A673 (cell line): ENCODE data around the gene CCDC40. TPM values are rescaled to one million over a fixed set of nuclear protein-coding genes. Genes with fewer than 3 reads are reported as not detected.

Experiments used
- BruUV-seq: library from RNA; stranded (reverse); fragments of 400-500 nt; replicated peaks from 2 replicates; lab custom pipeline; 2021; lab: Mats Ljungman, UMichigan
- CTCF ChIA-PET: fragments of 300-600 bp; sonication (Branson Sonifier 250); formaldehyde crosslinking; loops from one replicate; lab custom pipeline; 2022; ENCODE audit warnings: antibody characterized with exemption; lab: Charles Lee
- POLR2A ChIA-PET: fragments of 300-600 bp; sonication (Branson Sonifier 250); formaldehyde crosslinking; loops from one replicate; lab custom pipeline; 2022; ENCODE audit warnings: antibody characterized with exemption; ENCODE audit not compliant: low non-redundant PET; lab: Charles Lee
- DNase-seq: peaks from one replicate; pipeline ENCODE4 v3.0.0-alpha.2; 2015; ENCODE audit warnings: low spot score
- H3K27ac ChIP-seq: fragments of 200-600 bp; sonication (generic); 2 replicates; pipeline ENCODE4 v1.5.1; 2016; ENCODE audit warnings: mixed run types, low read depth, mild to moderate bottlenecking, mixed read lengths, antibody characterized with exemption, low read length; ENCODE audit not compliant: poor library complexity, severe bottlenecking
- H3K27me3 ChIP-seq: fragments of 200-600 bp; sonication (generic); replicated peaks from 2 replicates; pipeline ENCODE4 v1.6.1; 2017; ENCODE audit warnings: mixed run types, low read depth, mild to moderate bottlenecking, mixed read lengths, antibody characterized with exemption, low read length; ENCODE audit not compliant: insufficient read depth, poor library complexity
- H3K36me3 ChIP-seq: fragments of 200-600 bp; sonication (generic); 2 replicates; pipeline ENCODE4 v1.6.1; 2016; ENCODE audit warnings: mixed run types, mild to moderate bottlenecking, mixed read lengths, antibody characterized with exemption, low read length; ENCODE audit not compliant: insufficient read depth, poor library complexity, severe bottlenecking
- H3K4me1 ChIP-seq: fragments of 200-600 bp; sonication (generic); 2 replicates; pipeline ENCODE4 v1.6.1; 2017; ENCODE audit warnings: mixed run types, mild to moderate bottlenecking, mixed read lengths, antibody characterized with exemption, low read length; ENCODE audit not compliant: insufficient read depth, poor library complexity, severe bottlenecking
- H3K4me3 ChIP-seq: fragments of 200-600 bp; sonication (generic); 2 replicates; pipeline ENCODE4 v1.5.1; 2016; ENCODE audit warnings: low read depth, mixed run types, mild to moderate bottlenecking, mixed read lengths, low read length; ENCODE audit not compliant: poor library complexity, severe bottlenecking
- H3K9me3 ChIP-seq: fragments of 200-600 bp; sonication (generic); 2 replicates; pipeline ENCODE4 v1.6.1; 2016; ENCODE audit warnings: mixed run types, low read depth, mild to moderate bottlenecking, mixed read lengths, antibody characterized with exemption, low read length; ENCODE audit not compliant: poor library complexity, severe bottlenecking
- EZH2 ChIP-seq: fragments of 200-600 bp; sonication (generic); IDR thresholded peaks from 2 replicates; pipeline ENCODE4 v1.6.1; 2017; ENCODE audit warnings: borderline replicate concordance, low read depth, mild to moderate bottlenecking, mixed read lengths, antibody characterized with exemption, low read length; ENCODE audit not compliant: poor library complexity, severe bottlenecking
- intact Hi-C: fragments of 100-400 bp; cut with micrococcal nuclease; formaldehyde crosslinking; loops from one replicate; pipeline ENCODE4 v1.10.0; 2022; ENCODE audit not compliant: unreplicated experiment
- total RNA-seq: library from RNA; stranded (reverse); gene quantifications from 2 replicates; pipeline ENCODE4 v1.2.3, GENCODE V29; 2021
- TF ChIP-seq, protein P1 (sequence below): fragments of 300-800, 200-600 bp; sonication (generic); conservative IDR thresholded peaks from 2 replicates; pipeline ENCODE4 v1.5.1; 2017; ENCODE audit warnings: low read depth, mild to moderate bottlenecking, antibody characterized with exemption, low read length, moderate library complexity, mixed read lengths

CCDC40 gene
- total RNA-seq, 1 experiment from 2014 or later: 3.5 TPM

- BruUV-seq: no TSS peak
- Histone ChIP-seq H3K27ac (no peak overlapping the region), H3K4me1 (no peaks in the 10 kb centered on the region), H3K4me3 (no peak overlapping the region), H3K27me3 (no peaks in the 10 kb centered on the region), H3K36me3 (no peaks in the 10 kb centered on the region), H3K9me3 (no peaks in the 10 kb centered on the region)
- no peak for TF ChIP-seq EZH2
- TF ChIP-seq, protein P1, sequence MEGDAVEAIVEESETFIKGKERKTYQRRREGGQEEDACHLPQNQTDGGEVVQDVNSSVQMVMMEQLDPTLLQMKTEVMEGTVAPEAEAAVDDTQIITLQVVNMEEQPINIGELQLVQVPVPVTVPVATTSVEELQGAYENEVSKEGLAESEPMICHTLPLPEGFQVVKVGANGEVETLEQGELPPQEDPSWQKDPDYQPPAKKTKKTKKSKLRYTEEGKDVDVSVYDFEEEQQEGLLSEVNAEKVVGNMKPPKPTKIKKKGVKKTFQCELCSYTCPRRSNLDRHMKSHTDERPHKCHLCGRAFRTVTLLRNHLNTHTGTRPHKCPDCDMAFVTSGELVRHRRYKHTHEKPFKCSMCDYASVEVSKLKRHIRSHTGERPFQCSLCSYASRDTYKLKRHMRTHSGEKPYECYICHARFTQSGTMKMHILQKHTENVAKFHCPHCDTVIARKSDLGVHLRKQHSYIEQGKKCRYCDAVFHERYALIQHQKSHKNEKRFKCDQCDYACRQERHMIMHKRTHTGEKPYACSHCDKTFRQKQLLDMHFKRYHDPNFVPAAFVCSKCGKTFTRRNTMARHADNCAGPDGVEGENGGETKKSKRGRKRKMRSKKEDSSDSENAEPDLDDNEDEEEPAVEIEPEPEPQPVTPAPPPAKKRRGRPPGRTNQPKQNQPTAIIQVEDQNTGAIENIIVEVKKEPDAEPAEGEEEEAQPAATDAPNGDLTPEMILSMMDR: no peak
- intact Hi-C loops: no loop called here
- no peak for DNase-seq
- POLR2A ChIA-PET: no interaction called here
- CTCF ChIA-PET: interaction anchor here (1.1 kb wide), 1 partner anchor 10 kb away, joined by 3 read pairs; the partner anchor contains the start of gene GAA
Observed at GRCh38 chr17:80111702-80112470, 75.4 kb downstream of the CCDC40 start.

- BruUV-seq: no TSS peak
- intact Hi-C loops: no loop called here
- Histone ChIP-seq H3K27me3 (no peaks in the 10 kb centered on the region), H3K4me3 (no peak overlapping the region), H3K36me3 (no peaks in the 10 kb centered on the region), H3K9me3 (no peaks in the 10 kb centered on the region), H3K4me1 (no peaks in the 10 kb centered on the region), H3K27ac (no peak overlapping the region)
- POLR2A ChIA-PET: no interaction called here
- CTCF ChIA-PET: interaction anchor here (1.1 kb wide), 1 partner anchor 11 kb away, joined by 3 read pairs; the partner anchor contains the start of gene GAA
- TF ChIP-seq, protein P1: no peak
- TF ChIP-seq EZH2: no peak
- DNase-seq: no peak
Observed at GRCh38 chr17:80112471-80113032, 76.1 kb downstream of the CCDC40 start.

DNA sequence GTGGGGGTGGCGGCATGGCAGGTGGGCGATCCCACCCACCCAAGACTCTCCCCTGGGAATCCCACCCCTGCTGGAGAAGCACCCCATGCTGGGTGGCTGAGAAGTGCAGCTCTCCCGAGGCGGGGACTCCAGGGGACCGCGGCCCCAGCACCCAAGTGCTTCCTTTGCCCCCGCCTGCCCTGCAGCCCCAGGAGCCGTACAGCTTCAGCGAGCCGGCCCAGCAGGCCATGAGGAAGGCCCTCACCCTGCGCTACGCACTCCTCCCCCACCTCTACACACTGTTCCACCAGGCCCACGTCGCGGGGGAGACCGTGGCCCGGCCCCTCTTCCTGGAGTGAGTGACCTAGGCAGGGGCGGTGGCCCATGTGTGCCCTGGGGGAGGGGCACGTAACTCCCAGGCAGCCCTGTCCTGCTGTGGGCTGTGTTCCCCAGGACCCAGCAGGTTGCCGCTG, 76.6 kb downstream of the CCDC40 start:
- POLR2A ChIA-PET: no interaction called here
- CTCF ChIA-PET: interaction anchor here (1.1 kb wide), 1 partner anchor 12 kb away, joined by 3 read pairs; the partner anchor contains the start of gene GAA

More for the DNA sequence above, 76.6 kb downstream of the CCDC40 start:
- no peak for DNase-seq
- intact Hi-C loops: no loop called here
- TF ChIP-seq, protein P1: no peak
- TF ChIP-seq EZH2: no peak
- Histone ChIP-seq H3K36me3 (no peaks in the 10 kb centered on the region), H3K4me3 (no peak overlapping the region), H3K4me1 (no peaks in the 10 kb centered on the region), H3K27me3 (no peaks in the 10 kb centered on the region), H3K9me3 (no peaks in the 10 kb centered on the region), H3K27ac (no peak overlapping the region)
- no TSS peak for BruUV-seq
